HCT116 (cell line): Measurements from ENCODE around the gene PANX3. TPM values are rescaled to one million over a fixed set of nuclear protein-coding genes. Genes with fewer than 3 reads are reported as not detected.

Experiments used
- ATAC-seq: fragments of 200-7000 bp; cut with Tn5 transposase; 2 replicates; pipeline ENCODE4 v1.9.1; 2020; ENCODE audit warnings: mild to moderate bottlenecking, moderate library complexity
- BruUV-seq: library from RNA; stranded (reverse); fragments of 400-500 nt; replicated peaks from 2 replicates; lab custom pipeline; 2021; lab: Mats Ljungman, UMichigan
- CTCF ChIA-PET: fragments of 300-600 bp; sonication (Branson Sonifier 250); formaldehyde crosslinking; loops from one replicate; lab custom pipeline; 2021; ENCODE audit warnings: antibody characterized with exemption; lab: Charles Lee
- POLR2A ChIA-PET: fragments of 300-600, 350-600 bp; sonication (Branson Sonifier 250); formaldehyde crosslinking; loops from one replicate; lab custom pipeline; 2021; ENCODE audit warnings: antibody characterized with exemption; lab: Charles Lee
- RAD21 ChIA-PET, 2 experiments: fragments of 300-600 bp; sonication (Branson Sonifier 250); formaldehyde crosslinking; loops; one replicate each; lab custom pipeline; 2023; ENCODE audit warnings: low total read pairs in 2 of 2; ENCODE audit not compliant: uncharacterized antibody in 2 of 2, unreplicated experiment in 2 of 2, low non-redundant PET in 1 of 2; lab: Charles Lee
- DNase-seq: peaks from one replicate; pipeline ENCODE4 v3.0.0-alpha.2; 2010; ENCODE audit warnings: low read depth, low spot score
- H2AFZ ChIP-seq: fragments of 200-600 bp; shearing (Covaris generic), sonication (generic); 2 replicates; pipeline ENCODE4 v1.6.1; 2017; ENCODE audit warnings: low read depth, mixed run types, mixed read lengths, antibody characterized with exemption, low read length; ENCODE audit not compliant: poor library complexity, severe bottlenecking
- H3K27ac ChIP-seq: 2 replicates; pipeline ENCODE4 v1.5.1; 2012; ENCODE audit warnings: low read depth, low read length
- H3K27me3 ChIP-seq: fragments of 200-600 bp; sonication (generic); 2 replicates; pipeline ENCODE4 v1.6.1; 2016; ENCODE audit warnings: mixed run types, low read length, mixed read lengths; ENCODE audit not compliant: insufficient read depth
- H3K36me3 ChIP-seq, 2 experiments: fragments of 200-500 bp in 1 of 2; fragments of 200-600 bp in 1 of 2; sonication (Bioruptor generic) in 1 of 2; sonication (generic) in 1 of 2; 2 replicates each; pipeline versions ENCODE4 v1.5.1 to v1.6.1; 2014 to 2016; ENCODE audit warnings: low read length in 2 of 2, inconsistent platforms in 1 of 2, mixed read lengths in 1 of 2, mixed run types in 1 of 2; ENCODE audit not compliant: insufficient read depth in 2 of 2, control insufficient read depth in 1 of 2
- H3K4me1 ChIP-seq, 2 experiments: fragments of 200-600 bp in 1 of 2; sonication (generic) in 1 of 2; 2 replicates each; pipeline versions ENCODE4 v1.5.1 to v1.6.1; 2012 to 2017; ENCODE audit warnings: low read length in 2 of 2, inconsistent platforms in 1 of 2, mild to moderate bottlenecking in 1 of 2, mixed read lengths in 1 of 2, mixed run types in 1 of 2, moderate library complexity in 1 of 2; ENCODE audit not compliant: insufficient read depth in 2 of 2, control insufficient read depth in 1 of 2
- H3K4me2 ChIP-seq: fragments of 200-600 bp; sonication (generic); 2 replicates; pipeline ENCODE4 v1.6.1; 2017; ENCODE audit warnings: mixed run types, low read length, mixed read lengths
- H3K4me3 ChIP-seq, 2 experiments: fragments of 200-600 bp in 1 of 2; sonication (generic) in 1 of 2; replicated peaks in 1 of 2; 2 replicates each; pipeline ENCODE4 v1.5.1; 2011 to 2016; ENCODE audit warnings: low read length in 2 of 2, control low read depth in 1 of 2, low read depth in 1 of 2, mild to moderate bottlenecking in 1 of 2, mixed read lengths in 1 of 2, mixed run types in 1 of 2
- H3K79me2 ChIP-seq: fragments of 200-600 bp; sonication (generic); 2 replicates; pipeline ENCODE4 v1.6.1; 2017; ENCODE audit warnings: mild to moderate bottlenecking, mixed run types, low read length, moderate library complexity, mixed read lengths; ENCODE audit not compliant: insufficient read depth
- H3K9ac ChIP-seq: fragments of 200-600 bp; sonication (generic); 2 replicates; pipeline ENCODE4 v1.6.1; 2016; ENCODE audit warnings: low read length, mixed read lengths
- H3K9me2 ChIP-seq: fragments of 200-600 bp; sonication (generic), shearing (Covaris generic); 2 replicates; pipeline ENCODE4 v1.6.1; 2017; ENCODE audit warnings: mixed run types, mild to moderate bottlenecking, moderate library complexity; ENCODE audit not compliant: insufficient read depth
- H3K9me3 ChIP-seq, 2 experiments: fragments of 200-500 bp in 1 of 2; fragments of 200-600 bp in 1 of 2; sonication (Bioruptor generic) in 1 of 2; sonication (generic) in 1 of 2; 2 replicates each; pipeline ENCODE4 v1.6.1; 2014 to 2017; ENCODE audit warnings: low read length in 2 of 2, mixed read lengths in 2 of 2, inconsistent platforms in 1 of 2, low read depth in 1 of 2, mild to moderate bottlenecking in 1 of 2, mixed run types in 1 of 2, moderate library complexity in 1 of 2; ENCODE audit not compliant: control insufficient read depth in 1 of 2, insufficient read depth in 1 of 2
- H4K20me1 ChIP-seq: fragments of 200-600 bp; sonication (generic), shearing (Covaris generic); 2 replicates; pipeline ENCODE4 v1.6.1; 2017; ENCODE audit warnings: mixed run types, mild to moderate bottlenecking, moderate library complexity; ENCODE audit not compliant: insufficient read depth
- CBX3 ChIP-seq: IDR thresholded peaks from 2 replicates; pipeline ENCODE4 v1.6.1; 2012; ENCODE audit warnings: low read depth
- CTCF ChIP-seq, 3 experiments: fragments of 200-600 bp in 1 of 3; sonication (generic) in 1 of 3; IDR thresholded peaks in 2 of 3; conservative IDR thresholded peaks in 1 of 3; 2 replicates each; pipeline ENCODE4 v1.5.1; 2012 to 2017; ENCODE audit warnings: low read depth in 2 of 3, low read length in 2 of 3, antibody characterized with exemption in 1 of 3, borderline replicate concordance in 1 of 3, control low read depth in 1 of 3, mild to moderate bottlenecking in 1 of 3, mixed read lengths in 1 of 3, mixed run types in 1 of 3, moderate library complexity in 1 of 3; ENCODE audit not compliant: insufficient read depth in 1 of 3
- ELF1 ChIP-seq: IDR thresholded peaks from 2 replicates; pipeline ENCODE4 v1.6.1; 2012; ENCODE audit warnings: low read depth, borderline replicate concordance
- EZH2 ChIP-seq: fragments of 200-600 bp; sonication (generic); IDR thresholded peaks from 2 replicates; pipeline ENCODE4 v1.6.1; 2017; ENCODE audit warnings: antibody characterized with exemption, mixed run types
- EZH2phosphoT487 ChIP-seq: fragments of 200-600 bp; IDR thresholded peaks from 2 replicates; pipeline ENCODE4 v1.6.1; 2018; ENCODE audit warnings: antibody characterized with exemption, borderline replicate concordance
- JUND ChIP-seq: IDR thresholded peaks from 2 replicates; pipeline ENCODE4 v1.6.1; 2012
- MAX ChIP-seq: IDR thresholded peaks from 2 replicates; pipeline ENCODE4 v1.6.1; 2012
- POLR2AphosphoS5 ChIP-seq: IDR thresholded peaks from 2 replicates; pipeline ENCODE4 v1.6.1; 2011; ENCODE audit warnings: mild to moderate bottlenecking, low read depth, low read length, moderate library complexity
- RAD21 ChIP-seq: IDR thresholded peaks from 2 replicates; pipeline ENCODE4 v1.6.1; 2012; ENCODE audit warnings: low read depth, mild to moderate bottlenecking
- SIN3A ChIP-seq: IDR thresholded peaks from 2 replicates; pipeline ENCODE4 v1.6.1; 2012; ENCODE audit warnings: low read depth
- SRF ChIP-seq: IDR thresholded peaks from 2 replicates; pipeline ENCODE4 v1.6.1; 2012; ENCODE audit warnings: low read depth
- TCF7L2 ChIP-seq: IDR thresholded peaks from 2 replicates; pipeline ENCODE4 v1.7.0; 2011; ENCODE audit warnings: borderline replicate concordance, inconsistent platforms; ENCODE audit not compliant: insufficient read depth, insufficient read length; ENCODE audit errors: extremely low read depth
- YY1 ChIP-seq: IDR thresholded peaks from 2 replicates; pipeline ENCODE4 v1.6.1; 2011; ENCODE audit warnings: low read length, low read depth, moderate library complexity, mild to moderate bottlenecking; ENCODE audit not compliant: insufficient replicate concordance; ENCODE audit errors: extremely low read depth
- ZBTB33 ChIP-seq: IDR thresholded peaks from 2 replicates; pipeline ENCODE4 v1.6.1; 2011; ENCODE audit warnings: mild to moderate bottlenecking, low read length, moderate library complexity; ENCODE audit not compliant: insufficient replicate concordance; ENCODE audit errors: extremely low read depth
- ZFX ChIP-seq: fragments of 450-650 bp; IDR thresholded peaks from 2 replicates; pipeline ENCODE4 v1.6.1; 2017
- ZNF274 ChIP-seq: fragments of 200-500 bp; sonication (Bioruptor generic); IDR thresholded peaks from 2 replicates; pipeline ENCODE4 v1.6.1; 2014; ENCODE audit warnings: mild to moderate bottlenecking, low read depth, low read length, inconsistent platforms
- intact Hi-C: fragments of 100-400 bp; cut with micrococcal nuclease; formaldehyde crosslinking; loops from 2 replicates; pipeline ENCODE4 v1.10.0; 2022
- total RNA-seq: library from RNA; stranded (reverse); gene quantifications from one replicate; pipeline ENCODE4 v1.2.1, GENCODE V29; 2021; ENCODE audit not compliant: unreplicated experiment

PANX3 gene
- total RNA-seq, 1 experiment from 2014 or later = not detected

GRCh38 chr11:124583781-124584180 is 27.4 kb upstream of the PANX3 start:
- Histone ChIP-seq H3K9ac (no peak overlapping the region), H3K4me3 (no peak overlapping the region), H3K27me3 (peaks cover 67% of the 10 kb centered on the region), H3K27ac (no peak overlapping the region), H3K9me2 (no peaks in the 10 kb centered on the region), H4K20me1 (no peaks in the 10 kb centered on the region), H3K4me2 (no peak overlapping the region), H2AFZ (no peak overlapping the region), H3K4me1 (no peaks in the 10 kb centered on the region), H3K9me3 (no peaks in the 10 kb centered on the region), H3K79me2 (no peaks in the 10 kb centered on the region), H3K36me3 (no peaks in the 10 kb centered on the region)
- intact Hi-C loops = no loop called here
- RAD21 ChIA-PET = no interaction called here
- POLR2A ChIA-PET = no interaction called here
- TF ChIP-seq SRF = no peak
- no peak for TF ChIP-seq MAX
- no peak for TF ChIP-seq ZFX
- TF ChIP-seq ZNF274 = no peak
- no peak for TF ChIP-seq SIN3A
- TF ChIP-seq YY1 = no peak
- no peak for TF ChIP-seq JUND
- no TSS peak for BruUV-seq
- no peak for ATAC-seq
- no peak for DNase-seq
- CTCF ChIA-PET = interaction anchor here (1.2 to 2.9 kb wide), 2 partner anchors 167 to 292 kb away, joined by 3 to 14 read pairs; no protein-coding TSS in a partner anchor

- POLR2A ChIA-PET = no interaction called here
- CTCF ChIA-PET = interaction anchor here (0.7 to 2.9 kb wide), 2 partner anchors 8 to 168 kb away, joined by 4 to 14 read pairs; no protein-coding TSS in a partner anchor
- TF ChIP-seq RAD21 (no peak), ZFX (no peak), ZNF274 (no peak), TCF7L2 (no peak), EZH2phosphoT487 (no peak), ZBTB33 (no peak), CBX3 (no peak), EZH2 (no peak), CTCF (IDR thresholded peaks at IDR 0.05 in 2 of 3, conservative IDR thresholded peaks at IDR 0.05 in 1 of 3; ENCODE audit: borderline replicate concordance in 1 of 3, insufficient read depth in 1 of 3, low read depth in 2 of 3, low read length in 2 of 3) (no peak), POLR2AphosphoS5 (no peak), ELF1 (no peak)
Observed at GRCh38 chr11:124584681-124585372, 26.4 kb upstream of the PANX3 start.

More at GRCh38 chr11:124584681-124585372, 26.4 kb upstream of the PANX3 start:
- H4K20me1 ChIP-seq = no peaks in the 10 kb centered on the region
- H3K79me2 ChIP-seq = no peaks in the 10 kb centered on the region
- no peak overlapping the region for H3K4me3 ChIP-seq
- no peaks in the 10 kb centered on the region for H3K36me3 ChIP-seq
- no peak overlapping the region for H2AFZ ChIP-seq
- no peaks in the 10 kb centered on the region for H3K9me3 ChIP-seq
- H3K9ac ChIP-seq = no peak overlapping the region
- RAD21 ChIA-PET = no interaction called here
- H3K27me3 ChIP-seq = peaks cover 66% of the 10 kb centered on the region
- intact Hi-C loops = loop anchor here (5.0 kb wide), 1 partner anchor 513 kb away; no protein-coding TSS in a partner anchor
- ATAC-seq (no peak), DNase-seq (no peak)
- no peaks in the 10 kb centered on the region for H3K4me1 ChIP-seq
- H3K4me2 ChIP-seq = no peak overlapping the region
- BruUV-seq = no TSS peak
- no peaks in the 10 kb centered on the region for H3K9me2 ChIP-seq
- H3K27ac ChIP-seq = no peak overlapping the region
